HuH-7.5 (cell line): Measurements from ENCODE around the gene TUBB8.
"Not testable (repeated sequence)": the region's sequence is repeated elsewhere in the genome, so short reads cannot be mapped to it uniquely, and the experiment has no call there.

Experiments used
- DNase-seq: peaks from one replicate; pipeline ENCODE4 v3.0.0; 2011; ENCODE audit warnings: low spot score

The TUBB8 gene

GRCh38 chr10:47864-48263, 1.2 kb downstream of the TUBB8 start:
- not testable (repeated sequence) for DNase-seq

GRCh38 chr10:13315-13635, 35.8 kb downstream of the TUBB8 start:
- not testable (repeated sequence) for DNase-seq

GRCh38 chr10:12444-13314, 36.4 kb downstream of the TUBB8 start:
- DNase-seq = not testable (repeated sequence)

- DNase-seq = not testable (repeated sequence)
Measured at GRCh38 chr10:11260-11659, 37.8 kb downstream of the TUBB8 start.

- DNase-seq = not testable (repeated sequence)
Measured at GRCh38 chr10:10261-10971, 38.7 kb downstream of the TUBB8 start.
